ENCODE results near the gene YAP1.

DNA sequence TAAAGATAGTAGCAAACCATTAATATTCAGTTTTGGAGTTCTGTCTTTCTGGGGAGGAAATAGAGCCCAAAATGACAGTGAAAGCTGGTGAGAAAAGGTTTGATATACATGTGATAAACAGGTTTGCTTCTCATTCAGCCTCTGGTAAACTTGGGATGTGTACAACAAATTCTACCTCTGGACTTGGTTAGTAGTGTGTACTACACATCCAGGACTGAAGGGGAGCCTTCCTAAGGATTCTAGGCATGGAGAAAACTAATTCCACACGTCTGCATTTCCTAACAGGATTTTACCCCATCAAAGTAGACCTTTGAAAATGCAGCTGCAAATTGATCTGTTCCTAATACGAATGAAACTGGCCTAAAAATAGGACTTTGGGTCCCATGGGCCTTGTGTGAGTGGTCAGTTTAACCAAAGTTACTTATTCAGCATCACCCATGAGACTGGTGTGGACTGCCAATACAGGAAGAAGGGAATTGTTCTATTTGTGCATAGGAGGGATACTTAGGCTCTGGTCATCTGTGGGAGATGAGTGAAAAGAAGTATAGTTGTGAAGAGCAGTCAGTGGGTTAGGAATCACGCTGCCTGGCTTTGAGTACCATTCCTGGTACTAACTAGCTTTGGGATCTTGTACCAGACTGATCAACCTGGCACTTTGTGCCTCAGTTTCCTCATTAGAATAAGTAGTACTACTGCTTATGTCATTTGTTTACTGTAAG lies 74.2 kb downstream of the YAP1 start:
- TF ChIP-seq, protein P1, sequence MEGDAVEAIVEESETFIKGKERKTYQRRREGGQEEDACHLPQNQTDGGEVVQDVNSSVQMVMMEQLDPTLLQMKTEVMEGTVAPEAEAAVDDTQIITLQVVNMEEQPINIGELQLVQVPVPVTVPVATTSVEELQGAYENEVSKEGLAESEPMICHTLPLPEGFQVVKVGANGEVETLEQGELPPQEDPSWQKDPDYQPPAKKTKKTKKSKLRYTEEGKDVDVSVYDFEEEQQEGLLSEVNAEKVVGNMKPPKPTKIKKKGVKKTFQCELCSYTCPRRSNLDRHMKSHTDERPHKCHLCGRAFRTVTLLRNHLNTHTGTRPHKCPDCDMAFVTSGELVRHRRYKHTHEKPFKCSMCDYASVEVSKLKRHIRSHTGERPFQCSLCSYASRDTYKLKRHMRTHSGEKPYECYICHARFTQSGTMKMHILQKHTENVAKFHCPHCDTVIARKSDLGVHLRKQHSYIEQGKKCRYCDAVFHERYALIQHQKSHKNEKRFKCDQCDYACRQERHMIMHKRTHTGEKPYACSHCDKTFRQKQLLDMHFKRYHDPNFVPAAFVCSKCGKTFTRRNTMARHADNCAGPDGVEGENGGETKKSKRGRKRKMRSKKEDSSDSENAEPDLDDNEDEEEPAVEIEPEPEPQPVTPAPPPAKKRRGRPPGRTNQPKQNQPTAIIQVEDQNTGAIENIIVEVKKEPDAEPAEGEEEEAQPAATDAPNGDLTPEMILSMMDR (IDR thresholded peaks at IDR 0.05; ENCODE audit: borderline replicate concordance, extremely low read depth, low read length, poor library complexity, severe bottlenecking), result no peak
- no peak for TF ChIP-seq EZH2 (IDR thresholded peaks at IDR 0.05; ENCODE audit: borderline replicate concordance, low read depth, low read length, severe bottlenecking)

Data from DND-41 (cell line).